HEK293 (cell line): ENCODE data around the gene SYAP1.

Source experiments
- GLIS2 ChIP-seq: fragments of 450-650 bp; formaldehyde crosslinking; IDR thresholded peaks from 2 replicates; pipeline ENCODE4 v1.5.1; 2016; ENCODE audit warnings: missing biosample characterization, missing genetic modification characterization
- IKZF3 ChIP-seq: fragments of 450-650 bp; IDR thresholded peaks from 2 replicates; pipeline ENCODE4 v1.5.0; 2018; ENCODE audit warnings: missing biosample characterization, mild to moderate bottlenecking, missing genetic modification characterization, moderate library complexity
- KLF1 ChIP-seq: fragments of 450-650 bp; formaldehyde crosslinking; IDR thresholded peaks from 2 replicates; pipeline ENCODE4 v1.5.1; 2016; ENCODE audit warnings: missing biosample characterization, missing genetic modification characterization
- KLF9 ChIP-seq: fragments of 450-650 bp; formaldehyde crosslinking; IDR thresholded peaks from 2 replicates; pipeline ENCODE4 v1.5.1; 2016; ENCODE audit warnings: missing biosample characterization, missing genetic modification characterization, low read depth
- MZF1 ChIP-seq: fragments of 450-650 bp; formaldehyde crosslinking; IDR thresholded peaks from 2 replicates; pipeline ENCODE4 v1.5.1; 2017; ENCODE audit warnings: missing biosample characterization, missing genetic modification characterization, borderline replicate concordance
- PRDM1 ChIP-seq: fragments of 450-650 bp; formaldehyde crosslinking; IDR thresholded peaks from 2 replicates; pipeline ENCODE4; 2016; ENCODE audit warnings: missing biosample characterization, missing genetic modification characterization
- RBAK ChIP-seq: fragments of 450-650 bp; formaldehyde crosslinking; IDR thresholded peaks from 2 replicates; pipeline ENCODE4 v1.5.1; 2016; ENCODE audit warnings: missing biosample characterization, missing genetic modification characterization
- SP2 ChIP-seq: fragments of 450-650 bp; formaldehyde crosslinking; IDR thresholded peaks from 2 replicates; pipeline ENCODE4 v1.5.1; 2016; ENCODE audit warnings: missing biosample characterization, missing genetic modification characterization
- SP3 ChIP-seq: fragments of 450-650 bp; formaldehyde crosslinking; IDR thresholded peaks from 2 replicates; pipeline ENCODE4 v1.5.1; 2016; ENCODE audit warnings: missing biosample characterization, missing genetic modification characterization
- TRIM28 ChIP-seq: IDR thresholded peaks from 2 replicates; pipeline ENCODE4 v1.6.1; 2011; ENCODE audit warnings: low read length, control low read depth, borderline replicate concordance
- ZBTB21 ChIP-seq: fragments of 450-650 bp; formaldehyde crosslinking; IDR thresholded peaks from 2 replicates; pipeline ENCODE4 v1.5.1; 2017; ENCODE audit warnings: missing biosample characterization, missing genetic modification characterization
- ZBTB48 ChIP-seq: fragments of 450-650 bp; formaldehyde crosslinking; IDR thresholded peaks from 2 replicates; pipeline ENCODE4 v1.5.1; 2016; ENCODE audit warnings: missing biosample characterization, missing genetic modification characterization
- ZBTB8A ChIP-seq: fragments of 450-650 bp; formaldehyde crosslinking; IDR thresholded peaks from 2 replicates; pipeline ENCODE4 v1.5.1; 2016; ENCODE audit warnings: missing biosample characterization, missing genetic modification characterization
- ZFHX2 ChIP-seq: fragments of 450-650 bp; formaldehyde crosslinking; conservative IDR thresholded peaks from 2 replicates; pipeline ENCODE4 v1.5.1; 2016; ENCODE audit warnings: missing biosample characterization, missing genetic modification characterization
- ZFP69B ChIP-seq: fragments of 450-650 bp; formaldehyde crosslinking; IDR thresholded peaks from 2 replicates; pipeline ENCODE4 v1.5.1; 2016; ENCODE audit warnings: missing biosample characterization, missing genetic modification characterization
- ZNF114 ChIP-seq: fragments of 450-650 bp; formaldehyde crosslinking; IDR thresholded peaks from 2 replicates; pipeline ENCODE4 v1.5.0; 2017; ENCODE audit warnings: missing biosample characterization, missing genetic modification characterization
- ZNF140 ChIP-seq: fragments of 450-650 bp; formaldehyde crosslinking; IDR thresholded peaks from 2 replicates; pipeline ENCODE4 v1.5.1; 2016; ENCODE audit warnings: missing biosample characterization, missing genetic modification characterization
- ZNF174 ChIP-seq: fragments of 450-650 bp; formaldehyde crosslinking; IDR thresholded peaks from 2 replicates; pipeline ENCODE4 v1.5.0; 2017; ENCODE audit warnings: missing biosample characterization, mild to moderate bottlenecking, missing genetic modification characterization
- ZNF2 ChIP-seq: fragments of 450-650 bp; formaldehyde crosslinking; IDR thresholded peaks from 2 replicates; pipeline ENCODE4 v1.5.1; 2016; ENCODE audit warnings: missing biosample characterization, missing genetic modification characterization
- ZNF341 ChIP-seq: fragments of 450-650 bp; formaldehyde crosslinking; IDR thresholded peaks from 2 replicates; pipeline ENCODE4; 2016; ENCODE audit warnings: low read depth, missing biosample characterization, missing genetic modification characterization
- ZNF354C ChIP-seq: fragments of 450-650 bp; formaldehyde crosslinking; IDR thresholded peaks from 2 replicates; pipeline ENCODE4 v1.5.1; 2016; ENCODE audit warnings: missing biosample characterization, missing genetic modification characterization, low read depth, borderline replicate concordance
- ZNF423 ChIP-seq: fragments of 450-650 bp; formaldehyde crosslinking; IDR thresholded peaks from 2 replicates; pipeline ENCODE4 v1.5.1; 2016; ENCODE audit warnings: missing biosample characterization, missing genetic modification characterization
- ZNF48 ChIP-seq: fragments of 450-650 bp; formaldehyde crosslinking; IDR thresholded peaks from 2 replicates; pipeline ENCODE4 v1.5.1; 2016; ENCODE audit warnings: missing biosample characterization, missing genetic modification characterization
- ZNF514 ChIP-seq: fragments of 450-650 bp; formaldehyde crosslinking; IDR thresholded peaks from 2 replicates; pipeline ENCODE4 v1.5.1; 2016; ENCODE audit warnings: missing biosample characterization, missing genetic modification characterization
- ZNF560 ChIP-seq: fragments of 450-650 bp; formaldehyde crosslinking; IDR thresholded peaks from 2 replicates; pipeline ENCODE4 v1.5.1; 2017; ENCODE audit warnings: missing biosample characterization, missing genetic modification characterization, borderline replicate concordance
- ZNF623 ChIP-seq: fragments of 450-650 bp; formaldehyde crosslinking; IDR thresholded peaks from 2 replicates; pipeline ENCODE4 v1.5.1; 2016; ENCODE audit warnings: missing biosample characterization, missing genetic modification characterization
- ZNF626 ChIP-seq: fragments of 450-650 bp; sonication (Bioruptor Pico); formaldehyde crosslinking; IDR thresholded peaks from 2 replicates; pipeline ENCODE4 v1.5.1; 2018; ENCODE audit warnings: missing biosample characterization, missing genetic modification characterization, inconsistent platforms
- ZNF692 ChIP-seq: fragments of 450-650 bp; formaldehyde crosslinking; IDR thresholded peaks from 2 replicates; pipeline ENCODE4 v1.5.1; 2016; ENCODE audit warnings: missing biosample characterization, missing genetic modification characterization
- ZNF704 ChIP-seq: fragments of 450-650 bp; formaldehyde crosslinking; IDR thresholded peaks from 2 replicates; pipeline ENCODE4 v1.5.1; 2016; ENCODE audit warnings: missing biosample characterization, missing genetic modification characterization
- ZNF777 ChIP-seq: fragments of 450-650 bp; formaldehyde crosslinking; IDR thresholded peaks from 2 replicates; pipeline ENCODE4 v1.5.1; 2017; ENCODE audit warnings: missing biosample characterization, missing genetic modification characterization, borderline replicate concordance
- ZSCAN16 ChIP-seq: fragments of 450-650 bp; formaldehyde crosslinking; IDR thresholded peaks from 2 replicates; pipeline ENCODE4 v1.5.1; 2016; ENCODE audit warnings: missing biosample characterization, missing genetic modification characterization
- TF ChIP-seq, protein P1 (sequence below): fragments of 450-650 bp; formaldehyde crosslinking; IDR thresholded peaks from 2 replicates; pipeline ENCODE4 v1.5.1; 2016; ENCODE audit warnings: missing biosample characterization, missing genetic modification characterization
- TF ChIP-seq, protein P2 (sequence below): sonication (generic); formaldehyde crosslinking; IDR thresholded peaks from 2 replicates; pipeline ENCODE4 v1.8.1; 2022; ENCODE audit warnings: mild to moderate bottlenecking, moderate library complexity, missing genetic modification reagents

The SYAP1 gene

DNA sequence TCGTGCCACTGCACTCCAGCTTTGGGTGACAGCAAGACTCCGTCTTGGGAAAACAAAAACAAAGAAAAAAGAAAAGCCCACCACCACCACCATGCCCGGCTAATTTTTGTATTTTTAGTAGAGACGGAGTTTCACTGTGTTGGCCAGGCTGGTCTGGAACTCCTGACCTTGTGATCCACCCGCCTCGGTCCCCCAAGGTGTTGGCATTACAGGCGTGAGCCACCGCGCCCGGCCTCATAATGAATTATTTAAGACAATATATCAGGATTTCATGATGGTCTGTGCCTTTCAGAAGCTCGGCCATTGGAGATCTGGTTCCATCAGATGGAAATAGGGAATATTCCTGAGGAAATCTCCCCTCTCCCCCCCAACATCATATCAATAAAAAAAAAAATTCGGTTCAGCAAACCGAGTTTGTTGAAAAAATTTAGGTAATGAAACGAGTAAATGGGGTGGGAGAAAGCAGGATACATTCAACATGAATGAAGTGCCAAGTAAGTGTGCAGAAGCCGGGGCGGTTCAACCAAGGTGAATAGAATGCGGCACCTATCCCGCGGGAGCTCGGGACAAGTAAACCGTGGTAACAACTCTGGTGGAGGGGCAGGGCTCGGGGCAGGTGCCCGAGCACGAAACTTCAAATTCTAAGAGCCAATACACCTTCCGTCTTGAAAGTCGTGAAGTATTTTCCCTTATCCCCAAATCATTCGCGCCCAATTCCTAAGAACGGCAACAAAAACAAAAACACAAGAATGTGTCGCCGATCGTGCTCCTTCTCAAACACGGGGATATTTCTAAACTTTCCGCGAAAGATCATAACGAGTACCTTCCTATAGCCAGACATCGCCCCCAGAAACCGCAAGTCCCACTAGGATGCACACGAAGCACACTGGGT is 66.1 kb downstream of the SYAP1 start (continued):
- TF ChIP-seq, protein P1, sequence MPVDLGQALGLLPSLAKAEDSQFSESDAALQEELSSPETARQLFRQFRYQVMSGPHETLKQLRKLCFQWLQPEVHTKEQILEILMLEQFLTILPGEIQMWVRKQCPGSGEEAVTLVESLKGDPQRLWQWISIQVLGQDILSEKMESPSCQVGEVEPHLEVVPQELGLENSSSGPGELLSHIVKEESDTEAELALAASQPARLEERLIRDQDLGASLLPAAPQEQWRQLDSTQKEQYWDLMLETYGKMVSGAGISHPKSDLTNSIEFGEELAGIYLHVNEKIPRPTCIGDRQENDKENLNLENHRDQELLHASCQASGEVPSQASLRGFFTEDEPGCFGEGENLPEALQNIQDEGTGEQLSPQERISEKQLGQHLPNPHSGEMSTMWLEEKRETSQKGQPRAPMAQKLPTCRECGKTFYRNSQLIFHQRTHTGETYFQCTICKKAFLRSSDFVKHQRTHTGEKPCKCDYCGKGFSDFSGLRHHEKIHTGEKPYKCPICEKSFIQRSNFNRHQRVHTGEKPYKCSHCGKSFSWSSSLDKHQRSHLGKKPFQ, result peak; percentile 70; the same call in 1 of the 2 replicates
- TF ChIP-seq ZBTB21 (peak; percentile 9; the same call in 1 of the 2 replicates), ZNF623 (tag by site-specific recombination) (no peak), SP3 (tag by site-specific recombination) (no peak), TRIM28 (no peak), ZNF692 (tag by site-specific recombination) (peak; percentile 73), ZFP69B (tag by site-specific recombination) (peak; percentile 75), KLF1 (peak; percentile 16; the same call in 1 of the 2 replicates), ZNF174 (tag by site-specific recombination) (no peak), ZNF560 (tag by site-specific recombination) (no peak), ZNF423 (tag by site-specific recombination) (peak; percentile 71), RBAK (tag by site-specific recombination) (no peak), SP2 (no peak), KLF9 (tag by site-specific recombination) (no peak), MZF1 (tag by site-specific recombination) (peak; percentile 48; the same call in 1 of the 2 replicates), ZNF704 (tag by site-specific recombination) (no peak), ZNF140 (no peak), GLIS2 (tag by site-specific recombination) (no peak), ZBTB8A (tag by site-specific recombination) (0 out of 2 replicates have a peak, but pooled peaks have one; percentile 4), ZNF777 (tag by site-specific recombination) (no peak), ZNF354C (tag by site-specific recombination) (no peak), ZNF114 (no peak), IKZF3 (tag by site-specific recombination) (peak; percentile 73), ZNF2 (tag by site-specific recombination) (peak; percentile 47; the same call in 1 of the 2 replicates), ZBTB48 (tag by site-specific recombination) (peak; percentile 82), ZNF48 (tag by site-specific recombination) (no peak), ZNF341 (tag by site-specific recombination) (peak; percentile 61), ZFHX2 (peak; percentile 15; the same call in 1 of the 2 replicates), ZNF514 (no peak), ZNF626 (no peak), PRDM1 (tag by site-specific recombination) (peak; percentile 94), ZSCAN16 (tag by site-specific recombination) (no peak)
- TF ChIP-seq, protein P2, sequence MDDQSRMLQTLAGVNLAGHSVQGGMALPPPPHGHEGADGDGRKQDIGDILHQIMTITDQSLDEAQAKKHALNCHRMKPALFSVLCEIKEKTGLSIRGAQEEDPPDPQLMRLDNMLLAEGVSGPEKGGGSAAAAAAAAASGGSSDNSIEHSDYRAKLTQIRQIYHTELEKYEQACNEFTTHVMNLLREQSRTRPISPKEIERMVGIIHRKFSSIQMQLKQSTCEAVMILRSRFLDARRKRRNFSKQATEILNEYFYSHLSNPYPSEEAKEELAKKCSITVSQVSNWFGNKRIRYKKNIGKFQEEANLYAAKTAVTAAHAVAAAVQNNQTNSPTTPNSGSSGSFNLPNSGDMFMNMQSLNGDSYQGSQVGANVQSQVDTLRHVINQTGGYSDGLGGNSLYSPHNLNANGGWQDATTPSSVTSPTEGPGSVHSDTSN (CRISPR knock-in tag), result no peak
